Ascending aorta (tissue), 2 donors: Measurements from ENCODE around the gene REXO5. TPM values are rescaled to one million over a fixed set of nuclear protein-coding genes. Genes with fewer than 3 reads are reported as not detected.

Source experiments
- DNase-seq, 2 donors: peaks; one replicate each; pipeline ENCODE4 v3.0.0-alpha.2; 2019; ENCODE audit warnings: low spot score in 2 of 2
- H3K27ac ChIP-seq, 2 donors: fragments of 200-600 bp; sonication (generic); one replicate each; pipeline ENCODE4 v1.5.1; 2016 to 2017; ENCODE audit warnings: mild to moderate bottlenecking in 1 of 2
- H3K27me3 ChIP-seq: fragments of 200-600 bp; sonication (generic); one replicate; pipeline ENCODE4 v1.5.1; 2017
- H3K36me3 ChIP-seq, 2 donors: fragments of 200-600 bp; sonication (generic); one replicate each; pipeline ENCODE4 v1.5.1; 2016
- H3K4me1 ChIP-seq, 2 donors: fragments of 200-600 bp; sonication (generic); one replicate each; pipeline ENCODE4 v1.5.1; 2016 to 2017; ENCODE audit warnings: mild to moderate bottlenecking in 1 of 2
- H3K4me3 ChIP-seq, 2 donors: fragments of 200-600 bp; sonication (generic); one replicate each; pipeline ENCODE4 v1.5.1; 2016 to 2017; ENCODE audit warnings: mild to moderate bottlenecking in 1 of 2
- H3K9me3 ChIP-seq, 2 donors: fragments of 200-600 bp; sonication (generic); one replicate each; pipeline ENCODE4 v1.5.1; 2016
- intact Hi-C: fragments of 100-400 bp; cut with DNase I; formaldehyde crosslinking; loops from one replicate; pipeline ENCODE4 v1.15.1; 2023
- total RNA-seq: library from RNA; depleted of rRNA; stranded (reverse); fragments of >200 nt; gene quantifications from one replicate; pipeline ENCODE4 v1.1.0, GENCODE V29; 2016
- TF ChIP-seq, protein P1 (sequence below), 3 experiments: fragments of 200-600 bp in 2 of 3; fragments of 450-650 bp in 1 of 3; sonication (generic) in 2 of 3; IDR thresholded peaks; one replicate each; pipeline ENCODE4 v1.5.1; 2016 to 2019; ENCODE audit warnings: antibody characterized with exemption in 3 of 3, mild to moderate bottlenecking in 1 of 3, moderate library complexity in 1 of 3

The REXO5 gene, protein sequence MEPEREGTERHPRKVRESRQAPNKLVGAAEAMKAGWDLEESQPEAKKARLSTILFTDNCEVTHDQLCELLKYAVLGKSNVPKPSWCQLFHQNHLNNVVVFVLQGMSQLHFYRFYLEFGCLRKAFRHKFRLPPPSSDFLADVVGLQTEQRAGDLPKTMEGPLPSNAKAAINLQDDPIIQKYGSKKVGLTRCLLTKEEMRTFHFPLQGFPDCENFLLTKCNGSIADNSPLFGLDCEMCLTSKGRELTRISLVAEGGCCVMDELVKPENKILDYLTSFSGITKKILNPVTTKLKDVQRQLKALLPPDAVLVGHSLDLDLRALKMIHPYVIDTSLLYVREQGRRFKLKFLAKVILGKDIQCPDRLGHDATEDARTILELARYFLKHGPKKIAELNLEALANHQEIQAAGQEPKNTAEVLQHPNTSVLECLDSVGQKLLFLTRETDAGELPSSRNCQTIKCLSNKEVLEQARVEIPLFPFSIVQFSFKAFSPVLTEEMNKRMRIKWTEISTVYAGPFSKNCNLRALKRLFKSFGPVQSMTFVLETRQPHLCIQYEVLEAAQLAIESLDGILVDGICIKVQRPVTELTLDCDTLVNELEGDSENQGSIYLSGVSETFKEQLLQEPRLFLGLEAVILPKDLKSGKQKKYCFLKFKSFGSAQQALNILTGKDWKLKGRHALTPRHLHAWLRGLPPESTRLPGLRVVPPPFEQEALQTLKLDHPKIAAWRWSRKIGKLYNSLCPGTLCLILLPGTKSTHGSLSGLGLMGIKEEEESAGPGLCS
- total RNA-seq: 2.1 TPM

DNA sequence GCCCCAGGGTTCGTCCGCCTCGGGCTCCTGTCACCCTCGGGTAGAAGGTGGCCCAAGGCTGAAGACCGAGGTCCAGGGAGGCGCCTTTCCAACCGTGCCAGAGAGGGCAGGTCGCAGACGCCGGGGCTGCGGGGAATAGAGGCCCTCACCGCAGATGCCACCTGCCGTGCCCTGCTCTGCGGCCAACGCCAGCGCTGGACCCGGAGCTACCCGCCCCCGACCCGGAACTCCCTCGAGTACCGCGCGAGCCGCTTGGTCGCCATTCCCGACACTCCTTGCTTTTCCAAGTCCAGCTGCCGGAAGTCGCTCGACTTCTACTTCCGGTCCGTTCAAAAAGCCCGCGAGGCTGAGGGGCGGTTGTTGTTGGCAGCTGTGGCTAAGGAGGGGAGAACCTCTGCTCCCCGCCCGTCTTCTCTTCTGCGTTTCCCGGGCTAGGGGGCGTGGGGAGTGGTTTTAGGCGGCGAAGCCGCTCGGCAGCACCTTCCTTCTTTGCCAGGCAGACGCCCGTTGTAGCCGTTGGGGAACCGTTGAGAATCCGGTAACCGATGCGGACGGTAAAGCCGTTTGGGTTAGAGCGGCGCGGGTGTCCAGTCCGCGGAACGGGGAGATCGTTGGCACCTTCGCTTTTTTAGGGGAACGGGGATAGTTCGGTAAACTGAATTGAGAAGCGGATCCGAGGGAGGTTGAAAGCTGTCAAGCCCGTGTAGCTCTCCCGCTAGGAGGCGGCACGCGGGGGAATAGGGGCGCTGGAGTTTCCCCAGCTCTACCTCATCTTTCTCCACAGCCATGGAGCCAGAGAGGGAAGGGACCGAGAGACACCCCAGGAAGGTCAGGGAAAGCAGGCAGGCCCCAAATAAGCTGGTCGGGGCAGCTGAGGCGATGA, at the start of gene REXO5, which contains the start of gene ERI2:
TSS of gene REXO5 (plus strand) at position 360 of the 883 bp plus-strand sequence. CDS start at position 787, 427 bp downstream.
TSS of gene ERI2 (minus strand) at position 305 of the 883 bp plus-strand sequence. CDS start at position 263, 42 bp downstream.
- Histone ChIP-seq H3K27ac (peak within 1 kb of the TSS; percentile 87 to 92), H3K36me3 (no peaks in the 10 kb centered on the region), H3K9me3 (no peaks in the 10 kb centered on the region), H3K27me3 (no peaks in the 10 kb centered on the region), H3K4me3 (peak within 1 kb of the TSS; percentile 76 to 92), H3K4me1 (peaks cover 0 to 5% of the 10 kb centered on the region in 2 donors)
- TF ChIP-seq, protein P1, sequence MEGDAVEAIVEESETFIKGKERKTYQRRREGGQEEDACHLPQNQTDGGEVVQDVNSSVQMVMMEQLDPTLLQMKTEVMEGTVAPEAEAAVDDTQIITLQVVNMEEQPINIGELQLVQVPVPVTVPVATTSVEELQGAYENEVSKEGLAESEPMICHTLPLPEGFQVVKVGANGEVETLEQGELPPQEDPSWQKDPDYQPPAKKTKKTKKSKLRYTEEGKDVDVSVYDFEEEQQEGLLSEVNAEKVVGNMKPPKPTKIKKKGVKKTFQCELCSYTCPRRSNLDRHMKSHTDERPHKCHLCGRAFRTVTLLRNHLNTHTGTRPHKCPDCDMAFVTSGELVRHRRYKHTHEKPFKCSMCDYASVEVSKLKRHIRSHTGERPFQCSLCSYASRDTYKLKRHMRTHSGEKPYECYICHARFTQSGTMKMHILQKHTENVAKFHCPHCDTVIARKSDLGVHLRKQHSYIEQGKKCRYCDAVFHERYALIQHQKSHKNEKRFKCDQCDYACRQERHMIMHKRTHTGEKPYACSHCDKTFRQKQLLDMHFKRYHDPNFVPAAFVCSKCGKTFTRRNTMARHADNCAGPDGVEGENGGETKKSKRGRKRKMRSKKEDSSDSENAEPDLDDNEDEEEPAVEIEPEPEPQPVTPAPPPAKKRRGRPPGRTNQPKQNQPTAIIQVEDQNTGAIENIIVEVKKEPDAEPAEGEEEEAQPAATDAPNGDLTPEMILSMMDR (IDR thresholded peaks at IDR 0.05): peak in 1 of 3 experiments; percentile 59
- intact Hi-C loops: loop anchor here (2.0 to 5.0 kb wide), 4 partner anchors 44 to 494 kb away; partner anchors contain the start of gene THUMPD1
- DNase-seq: peak; percentile 80 to 96

DNA sequence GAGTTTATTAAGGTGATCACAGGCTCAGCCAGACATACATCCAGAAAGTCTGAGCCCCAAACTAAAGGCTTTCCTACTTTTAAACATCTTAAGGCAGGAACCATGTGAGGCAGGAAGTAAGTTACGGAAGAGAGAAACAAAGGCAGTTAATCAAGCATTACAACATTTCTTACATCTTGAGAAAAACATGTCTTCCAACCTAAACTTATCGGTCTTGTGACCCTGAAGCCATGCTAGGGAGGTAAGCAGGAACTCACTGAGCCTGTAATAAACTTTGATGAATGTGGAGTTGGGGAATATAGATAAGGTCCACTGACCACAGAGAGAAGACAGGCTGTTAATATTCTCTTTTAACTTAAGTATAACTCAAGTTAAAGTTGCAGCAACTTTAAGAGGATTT, 46.0 kb upstream of the REXO5 start:
- no peaks in the 10 kb centered on the region for H3K36me3 ChIP-seq
- H3K27ac ChIP-seq: no peak overlapping the region
- H3K27me3 ChIP-seq: no peaks in the 10 kb centered on the region
- no peak for DNase-seq
- H3K9me3 ChIP-seq: no peaks in the 10 kb centered on the region
- H3K4me3 ChIP-seq: no peak overlapping the region
- intact Hi-C loops: no loop called here
- TF ChIP-seq, protein P1 (IDR thresholded peaks at IDR 0.05): no peak
- H3K4me1 ChIP-seq: no peaks in the 10 kb centered on the region

DNA sequence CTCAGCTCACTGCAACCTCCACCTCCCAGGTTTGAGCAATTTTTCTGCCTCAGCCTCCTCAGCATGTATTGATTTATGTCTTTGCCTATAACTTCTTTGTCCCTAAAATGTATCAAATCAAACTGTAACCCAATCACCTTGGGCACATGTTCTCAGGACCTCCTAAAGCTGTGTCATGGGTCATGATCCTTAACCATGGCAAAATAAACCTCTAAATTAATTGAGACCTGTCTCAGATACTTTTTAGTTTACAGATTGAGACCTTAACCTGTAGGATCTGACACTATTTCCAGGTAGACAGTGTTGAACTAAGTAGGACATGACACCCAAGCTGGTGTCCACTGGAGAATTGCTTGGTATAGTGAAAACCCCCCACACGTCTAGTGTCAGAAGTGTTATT, 45.2 kb upstream of the REXO5 start:
- no peaks in the 10 kb centered on the region for H3K4me1 ChIP-seq
- TF ChIP-seq, protein P1 (IDR thresholded peaks at IDR 0.05): no peak
- DNase-seq: no peak
- H3K27ac ChIP-seq: no peak overlapping the region
- intact Hi-C loops: no loop called here
- H3K27me3 ChIP-seq: no peaks in the 10 kb centered on the region
- H3K36me3 ChIP-seq: no peaks in the 10 kb centered on the region
- no peak overlapping the region for H3K4me3 ChIP-seq
- no peaks in the 10 kb centered on the region for H3K9me3 ChIP-seq

DNA sequence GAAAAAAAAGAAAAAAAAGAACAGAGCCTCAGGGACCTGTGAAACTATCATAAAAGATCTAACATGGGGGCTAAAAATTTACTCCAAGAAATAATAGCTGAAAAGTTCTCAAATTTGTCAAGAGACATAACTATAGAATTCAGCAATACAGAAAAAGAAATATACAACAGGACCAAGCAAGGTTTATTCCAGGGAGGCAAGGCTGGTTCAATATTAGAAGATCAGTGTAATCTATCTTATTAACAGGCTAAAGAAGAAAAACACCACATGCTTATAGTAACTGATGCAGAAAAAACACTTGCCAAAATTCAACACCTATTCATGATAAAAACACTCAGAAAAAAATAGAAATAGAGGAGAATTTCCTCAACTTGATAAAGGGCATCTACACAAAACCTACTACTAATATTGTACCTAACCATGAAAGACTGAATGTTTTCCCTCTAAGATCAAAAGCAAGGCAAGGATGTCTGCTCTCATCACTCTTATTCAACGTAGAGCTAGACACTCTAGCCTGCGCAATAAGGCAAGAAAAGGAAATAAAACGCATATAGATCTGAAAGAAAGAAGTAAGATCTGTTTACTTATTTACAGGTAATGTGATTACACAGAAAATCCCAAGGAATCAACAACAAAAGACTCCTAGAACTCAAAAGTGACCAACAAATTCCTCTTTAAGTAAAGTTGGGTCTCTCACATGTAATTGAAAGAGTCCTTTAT, 43.8 kb upstream of the REXO5 start:
- Histone ChIP-seq H3K27me3 (no peaks in the 10 kb centered on the region), H3K4me1 (no peaks in the 10 kb centered on the region), H3K36me3 (no peaks in the 10 kb centered on the region), H3K27ac (no peak overlapping the region), H3K9me3 (no peaks in the 10 kb centered on the region), H3K4me3 (no peak overlapping the region)
- TF ChIP-seq, protein P1 (IDR thresholded peaks at IDR 0.05): no peak
- intact Hi-C loops: no loop called here
- no peak for DNase-seq
